B cell (primary cell): ENCODE results near the gene TENT4A. TPM values are rescaled to one million over a fixed set of nuclear protein-coding genes. Genes with fewer than 3 reads are reported as not detected.

ENCODE experiments used
- ATAC-seq: fragments of 200-7000 bp; cut with Tn5 transposase; one replicate; pipeline ENCODE4 v1.10.0; 2021; ENCODE audit warnings: low read depth, mild to moderate bottlenecking, moderate number of reproducible peaks, moderate library complexity
- CTCF ChIA-PET: fragments of 350-600 bp; sonication (Branson Sonifier 250); formaldehyde crosslinking; loops from one replicate; lab custom pipeline; 2021; ENCODE audit warnings: antibody characterized with exemption, inconsistent platforms; lab: Charles Lee
- POLR2A ChIA-PET: fragments of 350-600 bp; sonication (Branson Sonifier 250); formaldehyde crosslinking; loops from one replicate; lab custom pipeline; 2021; ENCODE audit warnings: antibody characterized with exemption; lab: Charles Lee
- DNase-seq: peaks from one replicate; pipeline ENCODE4 v3.0.0; 2013
- H2AFZ ChIP-seq: 2 replicates; pipeline ENCODE4 v1.6.1; 2012; ENCODE audit warnings: mild to moderate bottlenecking, low read depth, low read length; ENCODE audit not compliant: insufficient read depth, poor library complexity, severe bottlenecking
- H3K27ac ChIP-seq, 2 donors: 1 replicate in 1 of 2; 2 replicates in 1 of 2; pipeline ENCODE4 v1.5.1; 2012 to 2013; ENCODE audit warnings: low read length in 2 of 2, mild to moderate bottlenecking in 2 of 2, moderate library complexity in 1 of 2
- H3K27me3 ChIP-seq, 4 experiments: fragments of 200-600 bp in 1 of 4; sonication (generic) in 1 of 4; replicated peaks in 1 of 4; 1 replicate in 2 of 4; 2 replicates in 2 of 4; pipeline versions ENCODE4 v1.6.1 to v1.7.0; 2013 to 2016; ENCODE audit warnings: low read length in 3 of 4, mild to moderate bottlenecking in 2 of 4, mixed read lengths in 1 of 4, moderate library complexity in 1 of 4; ENCODE audit not compliant: insufficient read depth in 4 of 4, control insufficient read depth in 3 of 4; ENCODE audit errors: control extremely low read depth in 1 of 4
- H3K36me3 ChIP-seq, 2 experiments: replicated peaks in 1 of 2; 1 replicate in 1 of 2; 2 replicates in 1 of 2; pipeline versions ENCODE4 v1.6.1 to v1.7.1; 2013; ENCODE audit warnings: low read length in 1 of 2; ENCODE audit not compliant: insufficient read depth in 2 of 2, control insufficient read depth in 1 of 2; ENCODE audit errors: control extremely low read depth in 1 of 2, extremely low read depth in 1 of 2
- H3K4me1 ChIP-seq, 2 donors: fragments of 200-600 bp in 1 of 2; sonication (generic) in 1 of 2; 1 replicate in 1 of 2; 2 replicates in 1 of 2; pipeline versions ENCODE4 v1.5.1 to v1.6.1; 2013 to 2017; ENCODE audit warnings: low read length in 2 of 2; ENCODE audit not compliant: control insufficient read depth in 2 of 2, insufficient read depth in 2 of 2
- H3K4me2 ChIP-seq: replicated peaks from 2 replicates; pipeline ENCODE3; 2012; ENCODE audit warnings: mild to moderate bottlenecking, low read depth, low read length; ENCODE audit not compliant: poor library complexity, severe bottlenecking
- H3K4me3 ChIP-seq, 5 experiments: fragments of 200-600 bp in 1 of 5; sonication (generic) in 1 of 5; 1 replicate in 3 of 5; 2 replicates in 2 of 5; pipeline versions ENCODE4 v1.5.1 to v1.7.0; 2011 to 2016; ENCODE audit warnings: low read length in 4 of 5, mild to moderate bottlenecking in 4 of 5, low read depth in 2 of 5, control low read depth in 1 of 5, moderate library complexity in 1 of 5; ENCODE audit not compliant: insufficient read depth in 1 of 5; ENCODE audit errors: control extremely low read depth in 1 of 5, extremely low read depth in 1 of 5
- H3K79me2 ChIP-seq: fragments of 200-600 bp; sonication (generic); one replicate; pipeline ENCODE4 v1.6.0; 2016; ENCODE audit warnings: low read length; ENCODE audit not compliant: control insufficient read depth, insufficient read depth
- H3K9ac ChIP-seq: fragments of 200-600 bp; sonication (generic); 2 replicates; pipeline ENCODE4 v1.6.1; 2017; ENCODE audit warnings: mild to moderate bottlenecking, low read length, moderate library complexity
- H3K9me3 ChIP-seq, 3 donors: one replicate each; pipeline versions ENCODE4 v1.6.1 to v1.7.1; 2013; ENCODE audit warnings: low read length in 2 of 3; ENCODE audit not compliant: control insufficient read depth in 2 of 3, insufficient read depth in 1 of 3; ENCODE audit errors: control extremely low read depth in 1 of 3
- H4K20me1 ChIP-seq: 2 replicates; pipeline ENCODE4 v1.6.0; 2012; ENCODE audit warnings: mild to moderate bottlenecking, low read length; ENCODE audit not compliant: insufficient read depth, control insufficient read depth, poor library complexity, severe bottlenecking
- H3K27ac Mint-ChIP-seq: one replicate; pipeline ENCODE4 v1.8.0; 2021; ENCODE audit warnings: mixed read lengths
- H3K27me3 Mint-ChIP-seq: one replicate; pipeline ENCODE4 v1.8.0; 2021; ENCODE audit warnings: mixed read lengths
- H3K4me1 Mint-ChIP-seq: one replicate; pipeline ENCODE4 v1.8.0; 2021; ENCODE audit warnings: mixed read lengths
- H3K4me3 Mint-ChIP-seq: one replicate; pipeline ENCODE4 v1.8.0; 2021; ENCODE audit warnings: mixed read lengths
- H3K9me3 Mint-ChIP-seq: one replicate; pipeline ENCODE4 v1.8.0; 2022; ENCODE audit warnings: mixed read lengths; ENCODE audit not compliant: insufficient read depth
- CTCF ChIP-seq: fragments of 200-600 bp; IDR thresholded peaks from one replicate; pipeline ENCODE4 v1.8.0; 2022; ENCODE audit warnings: antibody characterized with exemption, mild to moderate bottlenecking
- EZH2 ChIP-seq: IDR thresholded peaks from 2 replicates; pipeline ENCODE4 v1.6.1; 2012; ENCODE audit warnings: borderline replicate concordance, low read depth, mild to moderate bottlenecking, moderate library complexity, low read length; ENCODE audit not compliant: insufficient read depth, poor library complexity, severe bottlenecking
- WGBS: methylation state at CpG from one replicate; pipeline ENCODE4 v1.1.5; 2013; ENCODE audit warnings: missing lambda C conversion rate; ENCODE audit not compliant: insufficient coverage; 5-methylcytosine and 5-hydroxymethylcytosine counted together
- intact Hi-C: fragments of 100-400 bp; cut with micrococcal nuclease; formaldehyde crosslinking; loops from one replicate; pipeline ENCODE4 v1.10.0; 2022
- polyA plus RNA-seq: library from polyadenylated mRNA; depleted of rRNA; stranded (reverse); fragments of >200 nt; gene quantifications from 2 replicates; pipeline ENCODE4 v1.2.3, GENCODE V29; 2012
- total RNA-seq, 2 donors: library from RNA; stranded (reverse); fragments of 120-200 nt in 1 of 2; gene quantifications; 1 replicate in 1 of 2; 2 replicates in 1 of 2; pipeline versions ENCODE4 v1.2.3 to v1.2.4, GENCODE V29; 2013 to 2022

Gene TENT4A
- total and polyA plus RNA-seq, 2 donors (not counting 1 experiment from before 2014, with no cell fraction given) = 18.5 to 63.6 TPM

- no peak overlapping the region for H3K27ac Mint-ChIP-seq
- Histone ChIP-seq H3K4me2 (no peak overlapping the region), H3K79me2 (no peaks in the 10 kb centered on the region), H3K9me3 (peaks cover 0 to 6% (median 0%) of the 10 kb centered on the region in 3 donors), H3K4me3 (no peak overlapping the region), H3K27me3 (peaks cover 0 to 35% (median 15%) of the 10 kb centered on the region in 4 experiments), H3K27ac (no peak overlapping the region), H3K9ac (no peak overlapping the region), H3K4me1 (peaks cover under 1 to 1% of the 10 kb centered on the region in 2 donors), H3K36me3 (no peaks in the 10 kb centered on the region), H4K20me1 (no peaks in the 10 kb centered on the region), H2AFZ (no peak overlapping the region)
- no peak overlapping the region for H3K4me3 Mint-ChIP-seq
- CTCF ChIA-PET = no interaction called here
- POLR2A ChIA-PET = no interaction called here
- no peak for TF ChIP-seq CTCF
- no peak for TF ChIP-seq EZH2
- peaks cover 32% of the 10 kb centered on the region for H3K27me3 Mint-ChIP-seq
- no peaks in the 10 kb centered on the region for H3K4me1 Mint-ChIP-seq
- WGBS = 75% methylated on average over 2 of the region's 2 CpGs
- ATAC-seq (no peak), DNase-seq (no peak)
- H3K9me3 Mint-ChIP-seq = no peaks in the 10 kb centered on the region
- intact Hi-C loops = no loop called here
These were observed 31.6 kb upstream of the TENT4A start for GRCh38 chr5:6681682-6682081.

DNA sequence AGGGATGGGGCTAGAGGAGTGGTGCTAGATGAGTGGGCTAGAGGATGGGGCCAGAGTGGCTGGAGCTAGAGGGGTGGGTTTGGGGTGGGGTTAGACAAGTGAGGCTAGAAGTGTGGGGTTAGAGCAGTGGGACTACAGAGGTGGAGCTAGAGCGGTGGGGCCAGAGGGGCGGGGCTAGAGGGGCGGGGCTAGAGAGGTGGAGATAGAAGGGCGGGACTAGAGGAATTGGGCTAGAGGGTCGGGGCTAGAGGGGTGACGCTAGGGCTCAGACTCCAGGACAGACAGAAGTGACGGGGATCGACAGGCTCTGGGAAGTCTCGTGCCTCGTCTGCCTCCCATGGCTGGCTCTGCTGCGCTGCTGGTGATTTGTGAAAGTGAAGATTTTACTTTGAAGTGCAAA, 31.0 kb upstream of the TENT4A start:
- H3K4me3 Mint-ChIP-seq = no peak overlapping the region
- no peak overlapping the region for H3K4me2 ChIP-seq
- no peak for ATAC-seq
- intact Hi-C loops = no loop called here
- H3K27ac Mint-ChIP-seq = no peak overlapping the region
- H3K9me3 ChIP-seq = peaks cover 0 to 6% (median 0%) of the 10 kb centered on the region in 3 donors
- H3K4me1 ChIP-seq = peaks cover 5 to 7% of the 10 kb centered on the region in 2 donors
- ChIA-PET POLR2A (no interaction called here), CTCF (no interaction called here)
- H4K20me1 ChIP-seq = no peaks in the 10 kb centered on the region
- no peaks in the 10 kb centered on the region for H3K9me3 Mint-ChIP-seq
- peaks cover 35% of the 10 kb centered on the region for H3K27me3 Mint-ChIP-seq
- no peaks in the 10 kb centered on the region for H3K79me2 ChIP-seq
- 60% methylated on average over 10 of the region's 11 CpGs for WGBS
- no peak overlapping the region for H3K9ac ChIP-seq
- TF ChIP-seq CTCF (no peak), EZH2 (no peak)
- H3K4me1 Mint-ChIP-seq = no peaks in the 10 kb centered on the region
- no peak overlapping the region for H3K4me3 ChIP-seq
- H3K36me3 ChIP-seq = no peaks in the 10 kb centered on the region
- peaks cover 0 to 40% (median 18%) of the 10 kb centered on the region in 4 experiments for H3K27me3 ChIP-seq
- no peak overlapping the region for H2AFZ ChIP-seq
- H3K27ac ChIP-seq = no peak overlapping the region
- no peak for DNase-seq
